Astrocyte (in vitro differentiated cells and primary cell): Measurements from ENCODE around the gene CCDC57. TPM values are rescaled to one million over a fixed set of nuclear protein-coding genes. Genes with fewer than 3 reads are reported as not detected.

Experiments
- DNase-seq: peaks from one replicate; pipeline ENCODE4 v3.0.0-alpha.2; 2010; ENCODE audit warnings: low read depth
- FAIRE-seq: peaks from 2 replicates; lab custom pipeline; 2011; peaks lifted over from hg19 to GRCh38; lab: Jason Lieb, UNC
- H2AFZ ChIP-seq: 2 replicates; pipeline ENCODE4 v1.6.0; 2012; ENCODE audit warnings: low read depth, low read length, inconsistent platforms
- H3K27ac ChIP-seq: 2 replicates; pipeline ENCODE4 v1.5.1; 2011; ENCODE audit warnings: low read depth, low read length, inconsistent platforms
- H3K27me3 ChIP-seq: 2 replicates; pipeline ENCODE4 v1.6.0; 2011; ENCODE audit warnings: low read length, inconsistent platforms; ENCODE audit not compliant: insufficient read depth
- H3K36me3 ChIP-seq: 2 replicates; pipeline ENCODE4 v1.5.1; 2011; ENCODE audit warnings: low read length, inconsistent platforms; ENCODE audit not compliant: insufficient read depth
- H3K4me1 ChIP-seq: 2 replicates; pipeline ENCODE4 v1.5.1; 2011; ENCODE audit warnings: low read length, inconsistent platforms; ENCODE audit not compliant: insufficient read depth
- H3K4me2 ChIP-seq: 2 replicates; pipeline ENCODE4 v1.6.0; 2012; ENCODE audit warnings: low read length, inconsistent platforms
- H3K4me3 ChIP-seq: 2 replicates; pipeline ENCODE4 v1.5.1; 2011; ENCODE audit warnings: low read depth, mild to moderate bottlenecking, low read length, inconsistent platforms; ENCODE audit not compliant: insufficient read depth
- H3K79me2 ChIP-seq: 2 replicates; pipeline ENCODE4 v1.6.0; 2012; ENCODE audit warnings: mild to moderate bottlenecking, low read length, inconsistent platforms; ENCODE audit not compliant: insufficient read depth
- H3K9ac ChIP-seq: 2 replicates; pipeline ENCODE4 v1.6.0; 2012; ENCODE audit warnings: mild to moderate bottlenecking, low read length, inconsistent platforms
- H3K9me3 ChIP-seq: 2 replicates; pipeline ENCODE4 v1.5.1; 2012; ENCODE audit warnings: low read depth, mild to moderate bottlenecking, low read length, inconsistent platforms; ENCODE audit not compliant: insufficient read depth
- H4K20me1 ChIP-seq: 2 replicates; pipeline ENCODE4 v1.6.0; 2012; ENCODE audit warnings: low read length, inconsistent platforms; ENCODE audit not compliant: insufficient read depth
- H3K27ac Mint-ChIP-seq: one replicate; pipeline ENCODE4 v1.8.0; 2021; ENCODE audit warnings: mild to moderate bottlenecking, mixed read lengths; ENCODE audit not compliant: unreplicated experiment
- H3K27me3 Mint-ChIP-seq: one replicate; pipeline ENCODE4 v1.8.0; 2021; ENCODE audit warnings: low read depth, mixed read lengths; ENCODE audit not compliant: unreplicated experiment
- H3K36me3 Mint-ChIP-seq: one replicate; pipeline ENCODE4 v1.8.0; 2021; ENCODE audit warnings: low read depth, mixed read lengths; ENCODE audit not compliant: unreplicated experiment
- H3K4me1 Mint-ChIP-seq: one replicate; pipeline ENCODE4 v1.8.0; 2021; ENCODE audit warnings: low read depth, mixed read lengths; ENCODE audit not compliant: unreplicated experiment
- H3K4me3 Mint-ChIP-seq: one replicate; pipeline ENCODE4 v1.8.0; 2021; ENCODE audit warnings: mild to moderate bottlenecking, moderate library complexity, mixed read lengths; ENCODE audit not compliant: unreplicated experiment
- H3K9me3 Mint-ChIP-seq: one replicate; pipeline ENCODE4 v1.8.0; 2021; ENCODE audit warnings: mild to moderate bottlenecking, mixed read lengths; ENCODE audit not compliant: unreplicated experiment
- EZH2 ChIP-seq: IDR thresholded peaks from 2 replicates; pipeline ENCODE4 v1.6.1; 2012; ENCODE audit warnings: mild to moderate bottlenecking, low read length, inconsistent platforms; ENCODE audit not compliant: insufficient read depth
- total RNA-seq: library from RNA; stranded (reverse); gene quantifications from 2 replicates; pipeline ENCODE4 v1.2.1, GENCODE V29; 2021
- TF ChIP-seq, protein P1 (sequence below): IDR thresholded peaks from 2 replicates; pipeline ENCODE4 v1.5.1; 2011; ENCODE audit warnings: low read depth, mild to moderate bottlenecking, inconsistent platforms, low read length, moderate library complexity; ENCODE audit not compliant: insufficient read depth

Gene CCDC57
- total RNA-seq, 1 donor from 2014 or later = 20.4 TPM

DNA sequence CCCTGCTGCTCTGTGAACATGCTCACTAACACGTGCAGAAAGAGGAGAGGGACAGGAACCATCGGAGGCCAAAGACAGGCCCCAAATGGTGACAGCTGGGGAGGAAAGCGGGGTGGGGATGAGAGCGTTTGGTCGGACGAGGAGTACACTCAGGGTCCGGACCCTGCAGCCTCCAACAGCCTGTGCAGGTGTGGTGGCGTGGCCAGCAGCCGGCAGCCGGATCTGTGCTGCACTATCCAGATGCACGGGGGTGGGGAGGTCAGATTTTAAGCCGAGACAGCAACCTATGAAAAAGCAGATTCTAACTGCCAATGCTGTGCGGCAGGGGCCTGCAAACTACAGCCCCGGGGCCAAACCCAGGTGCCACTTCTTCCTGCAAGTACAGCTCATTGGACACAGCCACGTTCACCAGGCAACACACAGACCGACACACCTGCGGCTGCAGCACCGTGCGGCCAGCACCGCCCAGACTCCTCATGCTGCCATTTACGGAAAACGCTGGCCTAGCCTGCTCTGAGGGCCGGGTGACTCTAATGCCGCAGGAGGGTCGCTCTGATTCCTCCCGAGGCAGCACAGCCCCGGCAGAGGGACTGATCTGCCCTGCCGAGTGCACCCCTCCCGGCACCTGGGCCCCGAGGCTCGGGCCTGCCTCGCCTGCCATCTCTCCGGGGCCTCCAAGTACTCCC is 37.4 kb upstream of the CCDC57 start:
- Histone ChIP-seq H3K9me3 (no peaks in the 10 kb centered on the region), H3K79me2 (peaks cover 78% of the 10 kb centered on the region), H3K4me2 (no peak overlapping the region), H2AFZ (no peak overlapping the region), H4K20me1 (peaks cover 86% of the 10 kb centered on the region), H3K4me1 (peaks cover 20% of the 10 kb centered on the region), H3K36me3 (peaks cover 53% of the 10 kb centered on the region), H3K27ac (no peak overlapping the region), H3K9ac (no peak overlapping the region), H3K4me3 (no peak overlapping the region), H3K27me3 (no peaks in the 10 kb centered on the region)
- DNase-seq (no peak), FAIRE-seq (no peak)
- Mint-ChIP-seq H3K36me3 (peaks cover 30% of the 10 kb centered on the region), H3K27ac (no peak overlapping the region), H3K4me3 (no peak overlapping the region), H3K9me3 (no peaks in the 10 kb centered on the region), H3K27me3 (no peaks in the 10 kb centered on the region), H3K4me1 (peaks cover 5% of the 10 kb centered on the region)
- TF ChIP-seq, protein P1, sequence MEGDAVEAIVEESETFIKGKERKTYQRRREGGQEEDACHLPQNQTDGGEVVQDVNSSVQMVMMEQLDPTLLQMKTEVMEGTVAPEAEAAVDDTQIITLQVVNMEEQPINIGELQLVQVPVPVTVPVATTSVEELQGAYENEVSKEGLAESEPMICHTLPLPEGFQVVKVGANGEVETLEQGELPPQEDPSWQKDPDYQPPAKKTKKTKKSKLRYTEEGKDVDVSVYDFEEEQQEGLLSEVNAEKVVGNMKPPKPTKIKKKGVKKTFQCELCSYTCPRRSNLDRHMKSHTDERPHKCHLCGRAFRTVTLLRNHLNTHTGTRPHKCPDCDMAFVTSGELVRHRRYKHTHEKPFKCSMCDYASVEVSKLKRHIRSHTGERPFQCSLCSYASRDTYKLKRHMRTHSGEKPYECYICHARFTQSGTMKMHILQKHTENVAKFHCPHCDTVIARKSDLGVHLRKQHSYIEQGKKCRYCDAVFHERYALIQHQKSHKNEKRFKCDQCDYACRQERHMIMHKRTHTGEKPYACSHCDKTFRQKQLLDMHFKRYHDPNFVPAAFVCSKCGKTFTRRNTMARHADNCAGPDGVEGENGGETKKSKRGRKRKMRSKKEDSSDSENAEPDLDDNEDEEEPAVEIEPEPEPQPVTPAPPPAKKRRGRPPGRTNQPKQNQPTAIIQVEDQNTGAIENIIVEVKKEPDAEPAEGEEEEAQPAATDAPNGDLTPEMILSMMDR = no peak
- TF ChIP-seq EZH2 = no peak

DNA sequence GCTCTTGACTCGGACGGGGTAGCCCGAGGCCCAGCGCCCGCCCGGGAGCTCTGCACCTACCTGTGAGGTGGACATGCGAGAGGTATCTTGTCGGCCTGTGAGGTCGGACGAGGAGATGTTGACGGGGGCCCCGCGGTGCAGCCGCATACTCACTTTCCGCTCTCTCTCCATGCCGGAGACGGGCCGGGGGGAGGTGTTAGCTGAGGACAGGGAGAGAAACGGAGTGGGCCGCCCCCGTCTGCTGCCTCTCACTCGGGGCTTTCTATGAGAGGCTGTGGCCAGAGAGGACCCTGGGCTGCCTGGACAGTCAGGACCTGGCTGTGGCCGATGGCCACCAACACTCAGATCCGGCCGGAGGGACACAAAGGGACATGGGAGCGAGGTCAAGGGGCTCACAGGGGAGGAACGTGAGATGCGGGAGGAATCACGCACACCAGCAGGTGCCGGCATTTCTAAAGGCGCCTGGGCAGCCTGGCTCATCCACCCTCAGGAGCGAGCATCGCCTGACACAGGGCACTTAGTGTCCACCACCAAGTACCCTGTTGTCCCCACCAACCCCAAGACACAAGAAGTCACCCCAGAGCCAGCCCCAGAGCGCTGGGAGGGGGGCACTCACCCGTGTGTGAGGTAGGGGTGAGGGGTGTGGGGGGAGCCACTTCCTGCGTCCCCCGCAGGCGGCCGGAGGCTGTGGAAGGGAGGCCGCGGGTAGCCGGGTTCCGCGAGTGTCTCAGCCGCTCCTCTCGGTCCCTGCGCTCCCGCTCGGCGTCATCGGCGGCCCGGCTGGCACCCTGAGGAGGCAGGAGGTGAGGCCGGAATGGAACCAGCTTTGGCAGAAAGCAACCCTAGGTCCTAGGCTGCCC is 36.4 kb upstream of the CCDC57 start:
- Histone ChIP-seq H3K9ac (no peak overlapping the region), H3K9me3 (no peaks in the 10 kb centered on the region), H3K4me2 (no peak overlapping the region), H3K4me1 (peaks cover 20% of the 10 kb centered on the region), H2AFZ (no peak overlapping the region), H3K4me3 (no peak overlapping the region), H4K20me1 (peaks cover 96% of the 10 kb centered on the region), H3K36me3 (peaks cover 59% of the 10 kb centered on the region), H3K27me3 (no peaks in the 10 kb centered on the region), H3K79me2 (peaks cover 79% of the 10 kb centered on the region), H3K27ac (no peak overlapping the region)
- H3K27me3 Mint-ChIP-seq = no peaks in the 10 kb centered on the region
- H3K4me1 Mint-ChIP-seq = peaks cover 9% of the 10 kb centered on the region
- H3K9me3 Mint-ChIP-seq = no peaks in the 10 kb centered on the region
- H3K36me3 Mint-ChIP-seq = peaks cover 37% of the 10 kb centered on the region
- H3K27ac Mint-ChIP-seq = peak overlapping the region; percentile 69
- FAIRE-seq (no peak), DNase-seq (no peak)
- TF ChIP-seq EZH2 = no peak
- TF ChIP-seq, protein P1 = no peak
- H3K4me3 Mint-ChIP-seq = no peak overlapping the region
